Fibroblast of the aortic adventitia (primary cell): ENCODE data around the gene SPZ1. TPM values are rescaled to one million over a fixed set of nuclear protein-coding genes. Genes with fewer than 3 reads are reported as not detected.
A peak's percentile ranks its signal among the peaks of the same experiment; 100 is the strongest.

Experiments used
- DNase-seq: peaks from one replicate; pipeline ENCODE4 v3.0.0-alpha.2; 2010; ENCODE audit warnings: low read depth
- H3K4me3 ChIP-seq: 2 replicates; pipeline ENCODE4 v1.5.1; 2011; ENCODE audit warnings: low read depth, mild to moderate bottlenecking, control low read depth, low read length, moderate library complexity
- CTCF ChIP-seq: IDR thresholded peaks from 2 replicates; pipeline ENCODE4 v1.5.1; 2011; ENCODE audit warnings: mild to moderate bottlenecking, low read length, control low read depth, inconsistent platforms; ENCODE audit not compliant: insufficient read depth
- total RNA-seq: library from RNA; depleted of rRNA; stranded (reverse); fragments of >200 nt; gene quantifications from 2 replicates; pipeline ENCODE4 v1.2.3, GENCODE V29; 2012; ENCODE audit warnings: low replicate concordance

Gene SPZ1
- total RNA-seq, 1 donor = not detected

- no peak for TF ChIP-seq CTCF
- no peak for DNase-seq
- no peak overlapping the region for H3K4me3 ChIP-seq
Observed at GRCh38 chr5:80302636-80303035, 17.2 kb upstream of the SPZ1 start.

DNA sequence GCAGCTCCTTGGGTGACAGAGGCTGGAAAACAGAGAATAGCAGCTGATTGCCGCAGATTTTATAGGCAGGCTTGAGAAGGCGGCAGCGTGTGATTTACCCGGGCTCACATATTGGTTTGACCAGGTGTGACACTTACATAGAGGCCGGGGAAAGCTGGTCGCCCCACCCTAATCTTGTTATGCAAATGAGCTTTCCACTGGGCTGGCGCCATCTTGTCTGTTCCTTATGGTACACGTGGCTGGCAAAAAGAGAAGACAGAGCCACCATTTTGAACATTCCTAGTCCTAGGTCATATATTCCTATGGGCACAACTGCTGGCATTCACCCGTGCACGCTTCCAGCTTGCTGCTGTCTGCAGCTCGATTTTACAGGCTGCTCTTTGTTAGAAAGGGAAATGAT is 11.3 kb upstream of the SPZ1 start:
- DNase-seq = no peak
- H3K4me3 ChIP-seq = no peak overlapping the region
- TF ChIP-seq CTCF = no peak

GRCh38 chr5:80309871-80310665 is 9.7 kb upstream of the SPZ1 start:
- H3K4me3 ChIP-seq = no peak overlapping the region
- TF ChIP-seq CTCF = no peak
- DNase-seq = no peak

GRCh38 chr5:80315244-80315643 is 4.6 kb upstream of the SPZ1 start:
- DNase-seq = no peak
- TF ChIP-seq CTCF = no peak
- H3K4me3 ChIP-seq = no peak overlapping the region

- H3K4me3 ChIP-seq = no peak overlapping the region
- no peak for TF ChIP-seq CTCF
- peak; percentile 33 for DNase-seq
Observed at GRCh38 chr5:80318212-80318611, 1.6 kb upstream of the SPZ1 start.

DNA sequence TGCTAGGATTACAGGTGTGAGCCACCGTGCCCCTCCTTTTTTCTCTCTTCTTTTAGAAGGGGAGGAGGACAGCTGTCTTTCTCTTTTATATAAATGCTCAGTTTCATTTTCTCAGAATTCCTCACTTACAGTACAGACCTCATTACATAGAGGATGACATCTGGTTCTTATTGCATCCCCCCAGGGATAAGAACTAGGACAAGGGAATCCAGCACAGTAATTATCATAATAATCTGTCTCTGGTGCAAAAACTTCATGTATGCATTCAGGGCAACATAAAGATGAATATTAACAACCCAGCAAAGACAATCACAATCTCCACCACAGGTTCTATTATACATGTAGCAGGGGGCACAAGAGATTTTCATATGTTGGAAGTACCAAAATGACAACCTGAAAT is 5.1 kb downstream of the SPZ1 start:
- no peak for TF ChIP-seq CTCF
- DNase-seq = no peak
- H3K4me3 ChIP-seq = no peak overlapping the region

DNA sequence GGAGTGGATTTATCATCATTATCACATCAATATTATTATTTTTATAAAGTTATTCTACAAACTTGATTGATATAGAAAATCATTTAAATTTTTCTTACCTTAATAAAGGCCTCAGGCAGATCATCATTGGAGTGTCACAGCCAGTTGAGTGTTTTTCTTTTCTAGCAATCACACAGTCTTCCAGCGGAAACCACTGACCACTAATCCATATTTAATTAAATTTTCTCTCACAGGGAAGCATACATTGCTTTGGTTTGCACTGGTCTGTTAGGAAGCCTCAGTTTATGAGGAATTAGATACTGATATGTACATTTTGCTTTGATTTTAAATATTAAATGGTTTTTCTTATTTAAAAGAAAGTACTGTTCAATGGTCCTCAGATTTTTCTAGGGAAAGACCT is 6.7 kb downstream of the SPZ1 start:
- no peak for TF ChIP-seq CTCF
- no peak for DNase-seq
- H3K4me3 ChIP-seq = no peak overlapping the region
